Erythroblast (primary cell): ENCODE measurements around the gene KMO.

Experiments used
- GATA1 ChIP-seq: IDR thresholded peaks from 2 replicates; pipeline ENCODE4 v1.6.1; 2011; ENCODE audit warnings: low read depth, mild to moderate bottlenecking, control low read depth, low read length, moderate library complexity
- POLR2A ChIP-seq: IDR thresholded peaks from 2 replicates; pipeline ENCODE4 v1.6.1; 2011; ENCODE audit warnings: mild to moderate bottlenecking, low read length

GRCh38 chr1:241636291-241636690, 104.1 kb downstream of the KMO start:
- TF ChIP-seq POLR2A (no peak), GATA1 (no peak)
